ENCODE measurements around the gene TMEM9B. TPM values are rescaled to one million over a fixed set of nuclear protein-coding genes. Genes with fewer than 3 reads are reported as not detected.

Gene TMEM9B
- total and polyA plus RNA-seq, 2 donors (not counting 1 experiment from before 2014, with no cell fraction given): 15.0 to 30.4 TPM

GRCh38 chr11:9002920-9003572 lies 38.8 kb upstream of the TMEM9B start:
- POLR2A ChIA-PET: interaction anchor here (0.6 kb wide), 1 partner anchor 457 kb away, joined by 3 read pairs; no protein-coding TSS in a partner anchor
- Histone ChIP-seq H3K36me3 (replicated peaks in 1 of 2; ENCODE audit: control extremely low read depth in 1 of 2, control insufficient read depth in 1 of 2, extremely low read depth in 1 of 2, insufficient read depth in 2 of 2, low read length in 1 of 2) (no peaks in the 10 kb centered on the region), H3K79me2 (ENCODE audit: control insufficient read depth, insufficient read depth, low read length) (no peaks in the 10 kb centered on the region), H2AFZ (ENCODE audit: insufficient read depth, low read depth, low read length, poor library complexity, severe bottlenecking) (peak overlapping the region; percentile 79), H3K4me1 (ENCODE audit: control insufficient read depth in 2 of 2, insufficient read depth in 2 of 2, low read length in 2 of 2) (peaks cover 18 to 19% of the 10 kb centered on the region in 2 donors), H3K9ac (ENCODE audit: low read length) (peak overlapping the region; percentile 66), H3K4me2 (replicated peaks; ENCODE audit: low read depth, low read length, poor library complexity, severe bottlenecking) (peak overlapping the region; percentile 94), H3K9me3 (ENCODE audit: control extremely low read depth in 1 of 3, control insufficient read depth in 2 of 3, insufficient read depth in 1 of 3, low read length in 2 of 3) (peaks cover 0 to 12% (median 0%) of the 10 kb centered on the region in 3 donors), H3K4me3 (ENCODE audit: control extremely low read depth in 1 of 5, extremely low read depth in 1 of 5, insufficient read depth in 1 of 5, low read depth in 2 of 5, low read length in 4 of 5) (peak overlapping the region; percentile 23 to 60 (median 54)), H4K20me1 (ENCODE audit: control insufficient read depth, insufficient read depth, low read length, poor library complexity, severe bottlenecking) (no peaks in the 10 kb centered on the region), H3K27me3 (replicated peaks in 1 of 4; ENCODE audit: control extremely low read depth in 1 of 4, control insufficient read depth in 3 of 4, insufficient read depth in 4 of 4, low read length in 3 of 4) (peaks cover 2 to 65% (median 46%) of the 10 kb centered on the region in 4 experiments), H3K27ac (ENCODE audit: low read length in 2 of 2) (no peak overlapping the region)
- H3K9me3 Mint-ChIP-seq (ENCODE audit: insufficient read depth): no peaks in the 10 kb centered on the region
- DNase-seq (no peak), ATAC-seq (ENCODE audit: low read depth) (no peak)
- no peak overlapping the region for H3K27ac Mint-ChIP-seq
- CTCF ChIA-PET: interaction anchor here (0.6 to 1.2 kb wide), 3 partner anchors 12 to 88 kb away, joined by 3 to 7 read pairs (median 4); no protein-coding TSS in a partner anchor
- peak overlapping the region; percentile 87 for H3K4me3 Mint-ChIP-seq
- intact Hi-C loops (cut with micrococcal nuclease): no loop called here
- no peak for TF ChIP-seq EZH2 (IDR thresholded peaks at IDR 0.05; ENCODE audit: borderline replicate concordance, insufficient read depth, low read depth, low read length, poor library complexity, severe bottlenecking)
- TF ChIP-seq, protein P1, sequence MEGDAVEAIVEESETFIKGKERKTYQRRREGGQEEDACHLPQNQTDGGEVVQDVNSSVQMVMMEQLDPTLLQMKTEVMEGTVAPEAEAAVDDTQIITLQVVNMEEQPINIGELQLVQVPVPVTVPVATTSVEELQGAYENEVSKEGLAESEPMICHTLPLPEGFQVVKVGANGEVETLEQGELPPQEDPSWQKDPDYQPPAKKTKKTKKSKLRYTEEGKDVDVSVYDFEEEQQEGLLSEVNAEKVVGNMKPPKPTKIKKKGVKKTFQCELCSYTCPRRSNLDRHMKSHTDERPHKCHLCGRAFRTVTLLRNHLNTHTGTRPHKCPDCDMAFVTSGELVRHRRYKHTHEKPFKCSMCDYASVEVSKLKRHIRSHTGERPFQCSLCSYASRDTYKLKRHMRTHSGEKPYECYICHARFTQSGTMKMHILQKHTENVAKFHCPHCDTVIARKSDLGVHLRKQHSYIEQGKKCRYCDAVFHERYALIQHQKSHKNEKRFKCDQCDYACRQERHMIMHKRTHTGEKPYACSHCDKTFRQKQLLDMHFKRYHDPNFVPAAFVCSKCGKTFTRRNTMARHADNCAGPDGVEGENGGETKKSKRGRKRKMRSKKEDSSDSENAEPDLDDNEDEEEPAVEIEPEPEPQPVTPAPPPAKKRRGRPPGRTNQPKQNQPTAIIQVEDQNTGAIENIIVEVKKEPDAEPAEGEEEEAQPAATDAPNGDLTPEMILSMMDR (IDR thresholded peaks at IDR 0.05): no peak
- H3K4me1 Mint-ChIP-seq: peaks cover 16% of the 10 kb centered on the region
- 0% methylated on average over 5 of the region's 8 CpGs for WGBS (ENCODE audit: insufficient coverage)
- H3K27me3 Mint-ChIP-seq: peaks cover 55% of the 10 kb centered on the region

DNA sequence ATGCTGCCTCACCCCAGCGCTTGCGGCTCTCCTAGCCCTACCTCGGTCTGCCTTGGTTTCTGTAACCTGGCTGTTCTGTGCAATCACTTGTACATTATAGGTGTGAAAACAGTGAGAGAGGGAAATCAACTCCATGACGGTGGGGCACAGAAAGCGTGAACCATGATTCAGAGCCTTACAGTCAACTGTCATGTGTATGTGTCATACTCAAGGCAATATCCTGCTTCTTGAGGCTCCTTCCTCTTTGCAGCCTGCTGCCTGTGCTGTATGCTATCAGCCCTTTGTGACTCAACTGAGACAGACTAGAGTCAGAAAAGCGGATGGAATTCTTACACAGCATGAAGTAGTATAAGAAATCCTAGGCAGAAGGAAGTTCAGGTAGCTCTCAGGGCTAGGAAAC lies 37.5 kb upstream of the TMEM9B start:
- no peak for DNase-seq

More for the DNA sequence above, 37.5 kb upstream of the TMEM9B start:
- intact Hi-C loops (cut with micrococcal nuclease): no loop called here
- Mint-ChIP-seq H3K27ac (no peak overlapping the region), H3K27me3 (peaks cover 57% of the 10 kb centered on the region), H3K4me1 (peaks cover 16% of the 10 kb centered on the region), H3K4me3 (no peak overlapping the region), H3K9me3 (ENCODE audit: insufficient read depth) (no peaks in the 10 kb centered on the region)
- Histone ChIP-seq H3K36me3 (replicated peaks in 1 of 2; ENCODE audit: control extremely low read depth in 1 of 2, control insufficient read depth in 1 of 2, extremely low read depth in 1 of 2, insufficient read depth in 2 of 2, low read length in 1 of 2) (no peaks in the 10 kb centered on the region), H3K27me3 (replicated peaks in 1 of 4; ENCODE audit: control extremely low read depth in 1 of 4, control insufficient read depth in 3 of 4, insufficient read depth in 4 of 4, low read length in 3 of 4) (peaks cover 2 to 71% (median 46%) of the 10 kb centered on the region in 4 experiments), H2AFZ (ENCODE audit: insufficient read depth, low read depth, low read length, poor library complexity, severe bottlenecking) (no peak overlapping the region), H3K4me3 (ENCODE audit: control extremely low read depth in 1 of 5, extremely low read depth in 1 of 5, insufficient read depth in 1 of 5, low read depth in 2 of 5, low read length in 4 of 5) (no peak overlapping the region), H3K27ac (ENCODE audit: low read length in 2 of 2) (no peak overlapping the region), H3K9ac (ENCODE audit: low read length) (no peak overlapping the region), H3K9me3 (ENCODE audit: control extremely low read depth in 1 of 3, control insufficient read depth in 2 of 3, insufficient read depth in 1 of 3, low read length in 2 of 3) (peaks cover 0 to 12% (median 0%) of the 10 kb centered on the region in 3 donors), H4K20me1 (ENCODE audit: control insufficient read depth, insufficient read depth, low read length, poor library complexity, severe bottlenecking) (no peaks in the 10 kb centered on the region), H3K79me2 (ENCODE audit: control insufficient read depth, insufficient read depth, low read length) (no peaks in the 10 kb centered on the region), H3K4me2 (replicated peaks; ENCODE audit: low read depth, low read length, poor library complexity, severe bottlenecking) (no peak overlapping the region), H3K4me1 (ENCODE audit: control insufficient read depth in 2 of 2, insufficient read depth in 2 of 2, low read length in 2 of 2) (peaks cover 18 to 19% of the 10 kb centered on the region in 2 donors)
- ChIA-PET POLR2A (no interaction called here), CTCF (no interaction called here)
- TF ChIP-seq, protein P1 (IDR thresholded peaks at IDR 0.05): no peak
- TF ChIP-seq EZH2 (IDR thresholded peaks at IDR 0.05; ENCODE audit: borderline replicate concordance, insufficient read depth, low read depth, low read length, poor library complexity, severe bottlenecking): no peak
- 36% methylated on average over 3 of the region's 6 CpGs for WGBS (ENCODE audit: insufficient coverage)
- no peak for ATAC-seq (ENCODE audit: low read depth)

Measured in B cell (primary cell).